ENCODE data around the gene BZW2. TPM values are rescaled to one million over a fixed set of nuclear protein-coding genes. Genes with fewer than 3 reads are reported as not detected.
A peak's percentile ranks its signal among the peaks of the same experiment; 100 is the strongest.

Gene BZW2
- 1,000 to 10,000 TPM in 1 of 12 donors, 100 to 1,000 TPM in 10, 10 to 100 TPM in 1; 86.8 to 2,729 (median 175) TPM for polyA plus RNA-seq (ENCODE audit: insufficient read length in 12 of 12)
- long read RNA-seq, donor 1, transcript BZW2-201 (12 exons, 1,860 nt), result major isoform, 12 of 15 reads
- long read RNA-seq, donor 1, partial matches to known transcripts, result 0 of 15 reads
- long read RNA-seq, donor 1, other reads (novel, unspliced or antisense), result 0 of 15 reads
- long read RNA-seq, donor 2, transcript BZW2-207 (12 exons, 1,862 nt), result minor isoform, 15 of 94 reads
- long read RNA-seq, donor 2, transcript BZW2-201 (12 exons, 1,860 nt), result major isoform, 52 of 94 reads
- long read RNA-seq, donor 2, partial matches to known transcripts, result 25 of 94 reads
- long read RNA-seq, donor 2, other reads (novel, unspliced or antisense), result 0 of 94 reads
- long read RNA-seq, donor 3, transcript BZW2-201 (12 exons, 1,860 nt), result major isoform, 25 of 34 reads
- long read RNA-seq, donor 3, partial matches to known transcripts, result 5 of 34 reads
- long read RNA-seq, donor 3, other reads (novel, unspliced or antisense), result 0 of 34 reads
- long read RNA-seq, donor 4, transcript BZW2-201 (12 exons, 1,860 nt), result major isoform, 13 of 18 reads
- long read RNA-seq, donor 4, transcript BZW2-207 (12 exons, 1,862 nt), result minor isoform, 5 of 18 reads
- long read RNA-seq, donor 4, partial matches to known transcripts, result 0 of 18 reads
- long read RNA-seq, donor 4, other reads (novel, unspliced or antisense), result 0 of 18 reads
- long read RNA-seq, donor 5, transcript BZW2-201 (12 exons, 1,860 nt), result major isoform, 28 of 46 reads
- long read RNA-seq, donor 5, transcript BZW2-207 (12 exons, 1,862 nt), result minor isoform, 8 of 46 reads
- long read RNA-seq, donor 5, partial matches to known transcripts, result 9 of 46 reads
- long read RNA-seq, donor 5, other reads (novel, unspliced or antisense), result 0 of 46 reads
- long read RNA-seq, donor 6, transcript BZW2-201 (12 exons, 1,860 nt), result major isoform, 18 of 22 reads
- long read RNA-seq, donor 6, partial matches to known transcripts, result 0 of 22 reads
- long read RNA-seq, donor 6, other reads (novel, unspliced or antisense), result 0 of 22 reads
- long read RNA-seq, donor 7, transcript BZW2-201 (12 exons, 1,860 nt), result major isoform, 15 of 26 reads
- long read RNA-seq, donor 7, partial matches to known transcripts, result 7 of 26 reads
- long read RNA-seq, donor 7, other reads (novel, unspliced or antisense), result 0 of 26 reads
- long read RNA-seq, donor 8, transcript BZW2-201 (12 exons, 1,860 nt), result major isoform, 46 of 79 reads
- long read RNA-seq, donor 8, transcript BZW2-207 (12 exons, 1,862 nt), result minor isoform, 9 of 79 reads
- long read RNA-seq, donor 8, partial matches to known transcripts, result 23 of 79 reads
- long read RNA-seq, donor 8, other reads (novel, unspliced or antisense), result 0 of 79 reads
- long read RNA-seq, donor 9, transcript BZW2-207 (12 exons, 1,862 nt), result minor isoform, 5 of 26 reads
- long read RNA-seq, donor 9, transcript BZW2-201 (12 exons, 1,860 nt), result major isoform, 20 of 26 reads
- long read RNA-seq, donor 9, partial matches to known transcripts, result 0 of 26 reads
- long read RNA-seq, donor 9, other reads (novel, unspliced or antisense), result 0 of 26 reads
- long read RNA-seq, donor 10, transcript BZW2-207 (12 exons, 1,862 nt), result minor isoform, 5 of 48 reads
- long read RNA-seq, donor 10, transcript BZW2-201 (12 exons, 1,860 nt), result major isoform, 36 of 48 reads
- long read RNA-seq, donor 10, partial matches to known transcripts, result 6 of 48 reads
- long read RNA-seq, donor 10, other reads (novel, unspliced or antisense), result 0 of 48 reads
- long read RNA-seq, donor 11, transcript BZW2-207 (12 exons, 1,862 nt), result minor isoform, 9 of 44 reads
- long read RNA-seq, donor 11, transcript BZW2-201 (12 exons, 1,860 nt), result major isoform, 35 of 44 reads
- long read RNA-seq, donor 11, partial matches to known transcripts, result 0 of 44 reads
- long read RNA-seq, donor 11, other reads (novel, unspliced or antisense), result 0 of 44 reads

- DNase-seq, result peak; percentile 94
These were observed at the start of gene BZW2, which contains the start of gene ANKMY2 for GRCh38 chr7:16645593-16646471. TSS of gene BZW2 (plus strand) at chr7:16646181. CDS start at chr7:16665444, 19,263 bp downstream. TSS of gene ANKMY2 (minus strand) at chr7:16645754. CDS start at chr7:16645573, 181 bp downstream.

DNA sequence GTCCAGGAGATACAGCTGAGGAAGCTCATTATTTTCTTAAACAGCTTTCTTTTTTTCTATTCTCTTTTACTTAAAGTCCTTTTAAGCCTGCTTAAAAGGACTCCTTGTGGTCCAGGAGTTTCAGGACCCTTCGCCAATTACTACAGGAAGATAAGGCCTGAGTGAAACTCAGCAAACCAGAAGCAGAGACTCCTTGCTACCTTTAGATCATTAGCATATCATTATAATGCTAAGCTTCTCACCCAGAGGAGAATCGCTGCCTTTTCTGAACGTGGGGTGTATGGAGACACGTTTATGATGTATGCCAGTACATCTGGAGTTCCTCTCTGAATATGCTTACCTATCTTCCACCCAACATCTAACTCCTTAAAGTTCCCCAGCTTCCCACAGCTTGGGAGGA, 48.0 kb upstream of the BZW2 start:
- no peak for DNase-seq

DNA sequence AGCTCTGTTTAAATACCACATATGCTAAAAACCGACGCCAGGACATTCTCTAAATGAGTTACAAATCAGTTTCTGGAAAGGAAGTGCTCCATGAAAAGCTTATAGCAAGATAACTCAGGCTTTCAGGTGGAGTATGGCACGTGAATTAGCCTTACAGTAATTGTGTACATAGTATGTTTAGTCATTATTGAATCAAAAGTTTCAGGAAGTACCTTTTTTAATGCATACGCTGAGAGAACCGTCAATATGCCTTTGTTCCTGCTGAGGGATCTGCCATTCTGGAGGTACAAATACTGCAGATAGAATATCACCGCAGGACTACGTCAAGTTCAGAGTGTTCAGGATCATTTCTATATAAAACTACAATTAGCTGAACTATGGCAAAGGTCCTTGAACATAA, 46.1 kb upstream of the BZW2 start:
- DNase-seq, result no peak

- no peak for DNase-seq
These were observed 42.3 kb upstream of the BZW2 start for GRCh38 chr7:16603633-16604032.

- DNase-seq, result no peak
These were observed 41.9 kb upstream of the BZW2 start for GRCh38 chr7:16604054-16604453.

GRCh38 chr7:16606704-16607103, 39.3 kb upstream of the BZW2 start:
- DNase-seq, result no peak

- DNase-seq, result no peak
These were observed 36.0 kb upstream of the BZW2 start for GRCh38 chr7:16609842-16610450.

GRCh38 chr7:16611711-16612110, 34.3 kb upstream of the BZW2 start:
- no peak for DNase-seq

DNA sequence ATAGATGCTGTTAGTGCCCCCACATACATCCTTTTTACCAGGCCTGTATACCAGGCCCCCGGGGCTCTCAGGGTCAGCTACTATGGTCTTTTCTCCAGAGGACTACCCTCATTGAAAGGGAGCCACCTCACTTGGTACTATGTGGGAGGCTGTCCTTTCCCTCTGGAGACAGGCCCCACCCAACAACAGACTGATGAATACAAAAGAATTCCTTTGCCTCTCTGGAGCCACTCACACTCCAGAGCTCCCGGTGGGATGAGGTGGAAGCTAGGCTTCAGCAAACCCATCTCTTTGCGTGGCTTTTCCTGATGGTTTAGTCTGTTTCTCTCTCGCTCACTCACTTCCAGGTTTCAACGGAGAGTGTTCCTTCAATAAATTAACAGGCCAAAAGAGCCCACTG, 30.8 kb upstream of the BZW2 start:
- no peak for DNase-seq

DNA sequence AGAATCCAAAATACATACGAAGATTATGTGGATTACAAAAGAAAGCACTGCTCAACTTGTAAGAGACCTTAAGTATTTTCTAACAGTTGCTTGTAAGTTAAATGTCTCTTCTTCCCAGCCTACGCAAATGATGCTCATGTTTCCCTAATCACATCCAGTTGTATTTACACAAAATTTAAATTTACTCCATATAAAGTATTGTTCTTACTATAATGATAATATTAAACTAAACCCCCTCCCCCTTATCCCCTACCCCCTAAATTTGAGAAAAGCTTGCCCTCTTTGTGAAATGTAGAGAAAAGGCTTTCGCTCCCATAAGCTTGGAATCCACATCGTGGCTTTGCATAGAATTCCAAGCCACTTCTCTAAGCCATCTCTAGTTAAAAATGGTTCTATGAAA, 29.9 kb upstream of the BZW2 start:
- no peak for DNase-seq

GRCh38 chr7:16616542-16616941, 29.4 kb upstream of the BZW2 start:
- DNase-seq, result no peak

GRCh38 chr7:16619979-16620408, 26.0 kb upstream of the BZW2 start:
- DNase-seq, result no peak

DNA sequence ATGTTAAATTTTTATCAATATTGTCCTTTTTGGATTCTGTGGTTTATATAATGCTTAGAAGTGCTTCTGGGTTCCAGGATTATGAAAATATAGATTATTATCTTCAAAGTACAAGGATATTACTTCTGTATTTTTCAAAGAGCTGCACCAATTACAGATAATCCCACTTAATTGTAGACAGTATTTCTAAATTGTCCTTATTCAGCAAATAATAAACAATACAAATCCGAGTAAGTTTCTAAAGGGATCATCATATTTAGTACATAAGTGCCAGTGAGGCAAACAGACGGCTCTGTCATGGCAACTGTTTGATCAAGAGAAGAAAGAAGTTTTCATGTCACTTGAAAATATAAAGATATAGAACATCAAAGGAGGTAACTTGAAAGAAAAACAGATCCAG, 19.6 kb upstream of the BZW2 start:
- no peak for DNase-seq

GRCh38 chr7:16627236-16627635, 18.7 kb upstream of the BZW2 start:
- DNase-seq, result no peak

DNA sequence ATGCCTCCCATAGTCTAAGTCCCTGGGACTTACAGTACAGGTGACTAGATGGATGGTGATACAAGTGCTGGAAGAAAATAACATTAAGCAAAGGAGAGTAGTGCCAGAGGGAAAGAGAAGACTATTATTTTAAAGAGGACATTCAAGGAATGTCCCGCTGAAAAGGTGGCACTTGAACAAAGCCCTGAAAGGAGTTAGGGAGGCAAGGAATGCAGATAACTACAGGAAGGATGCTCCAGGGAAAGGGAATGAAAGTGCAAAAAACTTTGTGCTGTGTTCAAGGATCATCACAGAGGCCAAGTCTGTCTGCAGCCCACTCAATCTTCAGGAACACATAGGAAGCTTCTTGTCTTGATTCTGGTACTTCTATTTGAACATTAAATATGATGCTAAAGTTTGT, 15.3 kb upstream of the BZW2 start:
- no peak for DNase-seq

DNA sequence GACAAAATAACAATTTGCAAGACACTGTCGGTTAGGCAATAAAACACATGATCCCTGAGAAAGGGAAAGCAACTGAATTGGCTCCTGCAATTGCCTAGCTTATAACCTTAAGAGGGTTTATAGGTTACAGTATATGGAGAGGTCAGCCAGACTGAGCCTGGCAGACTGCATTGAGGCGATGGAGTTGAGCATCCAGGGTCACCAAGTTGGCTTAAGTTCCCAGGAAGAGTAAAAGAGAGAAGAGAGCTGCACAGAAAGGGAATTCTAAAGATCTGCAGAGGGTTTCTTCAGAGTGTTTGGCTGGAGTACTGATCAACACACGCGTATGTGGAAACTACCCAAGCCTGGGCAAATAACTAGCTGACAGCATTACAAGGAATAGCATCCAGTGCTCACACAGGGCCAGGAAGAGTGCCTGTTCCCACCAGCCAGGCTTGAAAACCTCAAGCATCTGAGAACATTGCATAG, 11.7 kb upstream of the BZW2 start:
- no peak for DNase-seq

- peak; percentile 79 for DNase-seq
These were observed 9.4 kb upstream of the BZW2 start for GRCh38 chr7:16636555-16637101.

DNA sequence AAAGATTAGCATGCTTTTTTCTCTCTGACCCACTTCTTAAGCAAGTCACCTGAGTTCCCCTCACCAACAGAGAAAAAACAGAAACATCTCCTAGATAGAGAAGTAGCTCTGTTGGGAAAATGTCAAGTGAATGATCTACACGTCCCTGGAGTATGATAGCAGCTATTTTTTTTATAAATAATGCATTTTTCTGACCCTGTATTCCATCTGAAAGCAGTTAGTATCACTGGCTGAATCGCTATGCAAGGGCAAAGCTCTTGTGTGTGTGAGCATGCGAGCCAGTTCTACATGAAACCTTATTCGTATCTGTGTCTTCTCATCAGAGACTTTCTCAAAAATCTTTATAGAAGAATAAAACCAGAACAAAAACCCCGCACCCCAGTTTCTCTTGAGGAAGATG, 8.6 kb upstream of the BZW2 start:
- no peak for DNase-seq
